A673 (cell line): ENCODE data around the gene ITGA1. TPM values are rescaled to one million over a fixed set of nuclear protein-coding genes. Genes with fewer than 3 reads are reported as not detected.

Experiments
- BruUV-seq: library from RNA; stranded (reverse); fragments of 400-500 nt; replicated peaks from 2 replicates; lab custom pipeline; 2021; lab: Mats Ljungman, UMichigan
- CTCF ChIA-PET: fragments of 300-600 bp; sonication (Branson Sonifier 250); formaldehyde crosslinking; loops from one replicate; lab custom pipeline; 2022; ENCODE audit warnings: antibody characterized with exemption; lab: Charles Lee
- POLR2A ChIA-PET: fragments of 300-600 bp; sonication (Branson Sonifier 250); formaldehyde crosslinking; loops from one replicate; lab custom pipeline; 2022; ENCODE audit warnings: antibody characterized with exemption; ENCODE audit not compliant: low non-redundant PET; lab: Charles Lee
- DNase-seq: peaks from one replicate; pipeline ENCODE4 v3.0.0-alpha.2; 2015; ENCODE audit warnings: low spot score
- H3K27ac ChIP-seq: fragments of 200-600 bp; sonication (generic); 2 replicates; pipeline ENCODE4 v1.5.1; 2016; ENCODE audit warnings: mixed run types, low read depth, mild to moderate bottlenecking, mixed read lengths, antibody characterized with exemption, low read length; ENCODE audit not compliant: poor library complexity, severe bottlenecking
- H3K27me3 ChIP-seq: fragments of 200-600 bp; sonication (generic); replicated peaks from 2 replicates; pipeline ENCODE4 v1.6.1; 2017; ENCODE audit warnings: mixed run types, low read depth, mild to moderate bottlenecking, mixed read lengths, antibody characterized with exemption, low read length; ENCODE audit not compliant: insufficient read depth, poor library complexity
- H3K36me3 ChIP-seq: fragments of 200-600 bp; sonication (generic); 2 replicates; pipeline ENCODE4 v1.6.1; 2016; ENCODE audit warnings: mixed run types, mild to moderate bottlenecking, mixed read lengths, antibody characterized with exemption, low read length; ENCODE audit not compliant: insufficient read depth, poor library complexity, severe bottlenecking
- H3K4me1 ChIP-seq: fragments of 200-600 bp; sonication (generic); 2 replicates; pipeline ENCODE4 v1.6.1; 2017; ENCODE audit warnings: mixed run types, mild to moderate bottlenecking, mixed read lengths, antibody characterized with exemption, low read length; ENCODE audit not compliant: insufficient read depth, poor library complexity, severe bottlenecking
- H3K4me3 ChIP-seq: fragments of 200-600 bp; sonication (generic); 2 replicates; pipeline ENCODE4 v1.5.1; 2016; ENCODE audit warnings: low read depth, mixed run types, mild to moderate bottlenecking, mixed read lengths, low read length; ENCODE audit not compliant: poor library complexity, severe bottlenecking
- H3K9me3 ChIP-seq: fragments of 200-600 bp; sonication (generic); 2 replicates; pipeline ENCODE4 v1.6.1; 2016; ENCODE audit warnings: mixed run types, low read depth, mild to moderate bottlenecking, mixed read lengths, antibody characterized with exemption, low read length; ENCODE audit not compliant: poor library complexity, severe bottlenecking
- CTCF ChIP-seq: fragments of 300-800, 200-600 bp; sonication (generic); conservative IDR thresholded peaks from 2 replicates; pipeline ENCODE4 v1.5.1; 2017; ENCODE audit warnings: low read depth, mild to moderate bottlenecking, antibody characterized with exemption, low read length, moderate library complexity, mixed read lengths
- EZH2 ChIP-seq: fragments of 200-600 bp; sonication (generic); IDR thresholded peaks from 2 replicates; pipeline ENCODE4 v1.6.1; 2017; ENCODE audit warnings: borderline replicate concordance, low read depth, mild to moderate bottlenecking, mixed read lengths, antibody characterized with exemption, low read length; ENCODE audit not compliant: poor library complexity, severe bottlenecking
- intact Hi-C: fragments of 100-400 bp; cut with micrococcal nuclease; formaldehyde crosslinking; loops from one replicate; pipeline ENCODE4 v1.10.0; 2022; ENCODE audit not compliant: unreplicated experiment
- total RNA-seq: library from RNA; stranded (reverse); gene quantifications from 2 replicates; pipeline ENCODE4 v1.2.3, GENCODE V29; 2021

ITGA1 gene
- total RNA-seq, 1 experiment from 2014 or later: 8.1 TPM

- ChIA-PET POLR2A (no interaction called here), CTCF (no interaction called here)
- TF ChIP-seq CTCF (peak; percentile 47; the same call in 1 of the 2 replicates), EZH2 (no peak)
- peak; percentile 69 for DNase-seq
- H3K27ac ChIP-seq: peak overlapping the region; percentile 56
- H3K36me3 ChIP-seq: no peaks in the 10 kb centered on the region
- no TSS peak for BruUV-seq
- H3K27me3 ChIP-seq: no peaks in the 10 kb centered on the region
- peaks cover 26% of the 10 kb centered on the region for H3K4me1 ChIP-seq
- no peak overlapping the region for H3K4me3 ChIP-seq
- intact Hi-C loops: no loop called here
- H3K9me3 ChIP-seq: no peaks in the 10 kb centered on the region
These were observed 108.1 kb downstream of the ITGA1 start for GRCh38 chr5:52895572-52896413.

- Histone ChIP-seq H3K9me3 (no peaks in the 10 kb centered on the region), H3K36me3 (no peaks in the 10 kb centered on the region), H3K27me3 (no peaks in the 10 kb centered on the region), H3K4me3 (no peak overlapping the region), H3K4me1 (peaks cover 26% of the 10 kb centered on the region), H3K27ac (peak overlapping the region; percentile 41)
- CTCF ChIA-PET: no interaction called here
- intact Hi-C loops: no loop called here
- POLR2A ChIA-PET: no interaction called here
- DNase-seq: peak; percentile 72
- TF ChIP-seq EZH2 (no peak), CTCF (no peak)
- no TSS peak for BruUV-seq
These were observed 109.0 kb downstream of the ITGA1 start for GRCh38 chr5:52896534-52897237.

GRCh38 chr5:52897238-52897614 lies 109.5 kb downstream of the ITGA1 start:
- Histone ChIP-seq H3K9me3 (no peaks in the 10 kb centered on the region), H3K27ac (no peak overlapping the region), H3K36me3 (no peaks in the 10 kb centered on the region), H3K4me1 (peaks cover 26% of the 10 kb centered on the region), H3K4me3 (no peak overlapping the region), H3K27me3 (no peaks in the 10 kb centered on the region)
- no TSS peak for BruUV-seq
- DNase-seq: no peak
- CTCF ChIA-PET: no interaction called here
- TF ChIP-seq EZH2: no peak
- no peak for TF ChIP-seq CTCF
- intact Hi-C loops: no loop called here
- POLR2A ChIA-PET: no interaction called here
